Measurements from ENCODE around the gene CLC. TPM values are rescaled to one million over a fixed set of nuclear protein-coding genes. Genes with fewer than 3 reads are reported as not detected.
"Not testable (repeated sequence)": the region's sequence is repeated elsewhere in the genome, so short reads cannot be mapped to it uniquely, and the experiment has no call there.

Gene CLC
- total RNA-seq = not detected in 2 replicates

- DNase-seq (ENCODE audit: low read depth in 2 of 2) = no peak
Observed at GRCh38 chr19:39737891-39738290, at the start of gene CLC. CLC (minus strand) TSS chr19:39738029; CDS start chr19:39737952, 77 bp downstream.

- DNase-seq (ENCODE audit: low read depth in 2 of 2) = no peak
Observed at GRCh38 chr19:39780894-39781293, 43.1 kb upstream of the CLC start.

DNA sequence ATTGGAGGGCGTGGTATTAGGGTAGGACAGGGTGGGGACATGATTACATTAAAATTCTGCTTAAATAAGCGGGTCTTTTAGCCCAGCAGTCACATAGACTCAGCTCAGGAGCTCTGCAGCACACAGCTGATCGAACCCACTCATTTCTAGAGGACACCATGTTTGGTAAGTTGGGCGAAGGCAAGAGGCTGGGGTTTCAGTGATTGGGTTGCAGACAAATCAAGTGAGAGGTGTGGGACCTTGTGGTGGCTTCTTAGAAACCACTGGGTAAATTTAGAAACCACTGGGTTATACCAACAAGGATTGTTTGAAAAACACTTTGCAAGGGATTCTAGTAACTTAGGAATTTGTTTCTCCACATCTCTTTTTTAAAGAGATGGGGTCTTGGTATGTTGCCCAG is 40.9 kb upstream of the CLC start, which contains the start of gene LEUTX:
Gene LEUTX, plus strand, starts transcription at position 92 of the 400 bp plus-strand sequence. Its CDS starts 67 bp downstream, at position 159.
- DNase-seq (ENCODE audit: low read depth in 2 of 2) = no peak

DNA sequence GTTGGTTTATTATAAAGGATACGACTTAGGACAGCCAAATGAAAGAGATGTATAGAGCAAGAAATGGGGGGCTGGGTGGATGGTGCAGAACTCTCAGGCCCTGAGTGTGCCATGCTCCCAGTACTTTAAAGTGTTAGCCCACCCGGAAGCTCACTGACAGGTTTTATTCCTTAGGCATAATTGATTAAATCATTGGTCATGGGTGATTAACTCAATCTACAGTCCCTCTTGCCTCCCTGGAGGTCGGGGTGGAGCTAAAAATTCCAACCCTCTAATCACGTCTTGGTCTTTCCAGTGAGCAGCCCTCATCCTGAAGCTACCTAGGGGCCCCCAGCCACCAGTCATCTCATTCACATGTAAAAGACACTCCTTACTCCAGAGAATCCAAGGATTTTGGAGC is 31.0 kb upstream of the CLC start:
- no peak for DNase-seq (ENCODE audit: low read depth in 2 of 2)

DNA sequence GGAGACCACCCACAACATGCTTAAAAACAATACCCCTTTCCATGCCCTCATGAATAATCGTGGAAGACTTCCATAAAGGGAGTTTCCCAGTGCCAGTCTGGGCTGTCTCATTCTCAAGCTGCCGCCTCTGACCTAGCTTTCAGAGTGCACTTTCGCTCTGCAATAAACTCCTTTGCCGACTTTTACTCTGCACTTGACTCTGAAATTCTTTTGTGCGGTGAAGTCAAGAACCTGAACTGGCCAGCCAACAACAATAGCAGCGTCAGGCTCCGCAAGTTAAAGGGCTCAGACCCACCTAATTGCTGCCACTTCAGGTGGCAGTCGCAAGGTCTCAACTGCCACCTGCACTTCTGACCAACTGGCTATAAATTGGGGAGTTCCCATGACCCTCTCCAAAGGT is 30.5 kb upstream of the CLC start:
- no peak for DNase-seq (ENCODE audit: low read depth in 2 of 2)

DNA sequence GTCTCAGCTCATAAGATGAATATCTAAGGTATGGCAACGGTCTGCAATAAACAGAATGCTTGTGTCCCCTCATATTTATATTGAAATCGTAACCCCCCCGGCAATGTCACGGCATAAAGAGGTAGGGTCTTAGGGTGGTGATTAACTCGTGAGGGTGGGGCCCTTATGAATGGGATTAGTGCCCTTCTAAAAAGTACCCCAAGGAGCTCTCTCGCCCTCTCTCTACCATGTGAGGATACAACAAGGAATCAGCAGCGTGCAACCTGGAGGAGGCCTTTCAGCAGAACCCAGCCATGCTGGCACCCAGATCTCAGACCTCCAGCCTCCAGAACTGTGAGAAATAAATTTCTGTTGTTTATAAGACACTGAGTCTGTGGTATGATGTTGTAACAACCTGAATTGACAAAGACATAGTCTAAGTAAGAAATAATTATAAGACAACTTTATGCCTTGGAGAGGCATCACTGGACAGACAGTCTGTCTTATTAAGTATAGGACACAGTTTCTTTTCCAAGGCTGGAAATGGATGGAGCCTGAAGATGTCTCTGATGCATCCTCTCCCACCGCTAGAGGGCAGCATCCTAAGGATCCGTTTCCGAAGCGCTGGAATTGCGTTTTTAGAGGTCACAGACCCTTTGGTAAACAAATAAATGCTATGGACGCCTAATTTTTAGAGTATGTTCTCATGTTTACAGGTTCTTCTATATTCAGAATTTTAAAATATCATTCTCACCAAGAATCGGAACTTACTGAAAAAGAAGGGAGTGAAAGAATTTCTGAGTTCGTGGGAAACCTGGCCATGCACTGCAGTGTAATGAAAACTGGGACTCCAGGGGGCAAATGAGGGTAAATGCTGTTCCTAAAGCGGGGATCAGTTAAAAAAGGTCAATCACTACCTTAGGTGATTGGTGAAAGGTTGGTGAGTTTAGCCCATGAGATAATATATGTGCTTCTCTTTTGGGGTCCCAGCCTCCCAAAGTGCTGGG is 27.6 kb upstream of the CLC start:
- DNase-seq (ENCODE audit: low read depth in 2 of 2) = peak; percentile 11 to 53

GRCh38 chr19:39761851-39762250 is 24.0 kb upstream of the CLC start:
- not testable (repeated sequence) for DNase-seq (ENCODE audit: low read depth in 2 of 2)

GRCh38 chr19:39759457-39760184 is 21.8 kb upstream of the CLC start:
- no peak for DNase-seq (ENCODE audit: low read depth in 2 of 2)

DNA sequence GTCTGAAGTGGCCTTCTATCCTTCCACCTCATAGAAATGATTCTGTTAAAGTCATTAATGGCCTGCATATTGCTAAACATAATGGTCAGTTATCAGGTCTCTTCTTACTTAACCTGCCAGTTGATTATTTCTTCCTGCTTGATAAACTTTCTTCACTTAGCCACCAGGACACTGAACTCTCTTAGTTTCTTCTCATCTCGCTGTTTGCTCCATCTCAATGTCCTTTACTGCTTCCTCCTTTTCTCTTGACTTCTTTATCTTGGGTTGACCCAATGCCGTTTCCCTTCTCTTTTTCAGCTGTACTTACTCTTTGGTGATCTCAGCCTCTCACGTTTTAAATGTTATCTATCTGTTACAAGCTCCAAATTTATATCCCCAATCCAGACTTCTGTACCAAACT is 17.1 kb upstream of the CLC start:
- no peak for DNase-seq (ENCODE audit: low read depth in 2 of 2)

GRCh38 chr19:39754544-39754943 is 16.7 kb upstream of the CLC start:
- no peak for DNase-seq (ENCODE audit: low read depth in 2 of 2)

DNA sequence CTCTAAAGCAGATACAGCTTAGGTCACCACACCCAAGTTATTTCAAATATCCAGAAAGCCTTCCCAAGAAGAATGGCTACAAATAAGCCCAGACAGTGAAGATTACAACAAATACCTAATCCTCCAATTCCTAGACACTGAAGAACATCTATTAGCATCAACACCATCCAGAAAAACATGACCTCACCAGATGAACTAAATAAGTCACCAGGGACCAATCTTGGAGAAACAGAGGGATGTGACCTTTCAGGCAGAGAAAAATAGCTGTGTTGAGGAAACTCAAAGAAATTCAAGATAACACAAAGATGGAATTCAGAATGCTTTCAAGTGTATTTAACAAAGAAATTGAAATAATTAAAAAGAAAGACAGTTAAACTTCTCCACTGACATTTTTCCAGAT is 15.0 kb upstream of the CLC start:
- DNase-seq (ENCODE audit: low read depth in 2 of 2) = no peak

- no peak for DNase-seq (ENCODE audit: low read depth in 2 of 2)
Observed at GRCh38 chr19:39752390-39752789, 14.6 kb upstream of the CLC start.

DNA sequence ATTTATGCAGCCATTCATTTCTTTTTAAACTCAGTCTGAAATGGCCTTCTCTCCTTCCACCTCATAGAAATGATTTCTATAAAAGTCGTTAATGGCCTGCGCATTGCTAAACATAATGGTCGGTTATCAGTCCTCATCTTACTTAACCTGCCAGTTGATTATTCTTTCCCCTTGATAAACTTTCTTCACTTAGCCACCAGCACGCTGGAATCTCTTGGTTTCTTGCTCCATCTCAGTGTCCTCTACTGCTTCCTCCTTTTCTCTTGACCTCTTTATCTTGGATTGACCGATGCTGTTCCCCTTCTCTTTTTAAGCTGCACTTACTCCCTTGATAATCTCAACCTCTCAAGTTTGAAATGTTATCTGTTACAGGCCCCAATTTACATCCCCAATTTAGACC is 12.2 kb upstream of the CLC start:
- DNase-seq (ENCODE audit: low read depth in 2 of 2) = no peak

GRCh38 chr19:39746836-39747529 is 9.2 kb upstream of the CLC start:
- no peak for DNase-seq (ENCODE audit: low read depth in 2 of 2)

DNA sequence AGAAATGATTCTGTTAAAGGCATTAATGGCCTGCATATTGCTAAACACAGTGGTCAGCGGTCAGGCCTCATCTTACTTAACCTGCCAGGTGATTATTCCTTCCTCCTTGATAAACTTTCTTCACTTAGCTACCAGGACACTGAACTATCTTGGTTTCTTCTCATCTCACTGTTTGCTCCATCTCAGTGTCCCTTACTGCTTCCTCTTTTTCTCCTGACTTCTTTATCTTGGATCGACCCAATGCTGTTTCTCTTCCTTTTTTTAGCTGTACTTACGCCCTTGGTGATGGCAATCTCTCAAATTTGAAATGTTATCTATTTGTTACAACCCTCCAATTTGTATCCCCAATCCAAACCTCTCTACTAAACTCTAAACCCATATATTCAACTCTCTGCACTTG is 7.8 kb upstream of the CLC start:
- no peak for DNase-seq (ENCODE audit: low read depth in 2 of 2)

- no peak for DNase-seq (ENCODE audit: low read depth in 2 of 2)
Observed at GRCh38 chr19:39740395-39740794, 2.6 kb upstream of the CLC start.

- no peak for DNase-seq (ENCODE audit: low read depth in 2 of 2)
Observed at GRCh38 chr19:39738814-39739213, 985 bp upstream of the CLC start.

DNA sequence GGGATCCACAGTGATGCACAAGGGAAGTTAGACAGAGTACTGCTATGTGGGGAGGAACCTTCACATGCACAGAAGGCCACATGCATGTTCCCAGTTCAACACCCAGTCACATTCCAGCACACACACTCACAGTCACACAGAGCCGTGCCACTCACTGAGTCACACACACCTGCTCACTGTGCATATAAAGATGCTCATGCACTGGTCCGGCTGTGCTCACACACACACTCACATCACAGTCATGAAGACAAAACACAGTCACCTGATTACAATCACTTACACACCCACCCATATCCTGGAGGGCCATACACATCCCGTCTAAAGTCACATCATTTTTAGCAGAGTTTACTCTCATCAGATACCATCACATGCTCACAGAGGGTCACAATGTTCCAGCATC is 478 bp downstream of the CLC start:
- no peak for DNase-seq (ENCODE audit: low read depth in 2 of 2)

DNA sequence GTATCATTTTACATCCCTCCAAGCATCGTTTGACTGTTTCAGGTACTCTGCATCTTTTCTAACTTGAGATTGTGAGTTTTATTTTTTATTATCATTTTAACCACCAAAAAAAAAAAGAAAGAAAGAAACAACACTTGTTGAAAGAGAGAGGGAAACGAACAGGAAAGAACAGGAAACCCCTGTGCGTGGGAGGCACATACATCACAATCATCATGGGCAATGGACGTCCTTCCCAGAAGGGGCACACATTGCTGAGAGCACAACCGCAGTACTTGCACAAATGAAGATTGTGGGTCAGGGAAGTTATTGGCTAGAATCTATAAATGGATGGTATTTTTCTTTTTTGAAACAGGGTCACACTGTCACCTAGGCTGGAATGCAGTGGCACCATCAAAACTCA is 1.7 kb downstream of the CLC start:
- no peak for DNase-seq (ENCODE audit: low read depth in 2 of 2)

- DNase-seq (ENCODE audit: low read depth in 2 of 2) = no peak
Observed at GRCh38 chr19:39735688-39736087, 2.1 kb downstream of the CLC start.

GRCh38 chr19:39733841-39734240 is 4.0 kb downstream of the CLC start:
- DNase-seq (ENCODE audit: low read depth in 2 of 2) = no peak

- DNase-seq (ENCODE audit: low read depth in 2 of 2) = no peak
Observed at GRCh38 chr19:39731685-39732084, 6.1 kb downstream of the CLC start.
